GM12875 (cell line): ENCODE data around the gene BRCA2.

Source experiments
- H3K4me3 ChIP-seq: one replicate; pipeline ENCODE4 v1.5.1; 2011; ENCODE audit warnings: low read depth, low read length, control low read depth
- CTCF ChIP-seq: IDR thresholded peaks from 2 replicates; pipeline ENCODE4 v1.5.1; 2011; ENCODE audit warnings: low read depth, mild to moderate bottlenecking, control low read depth, inconsistent platforms, low read length, moderate library complexity, borderline replicate concordance; ENCODE audit not compliant: insufficient read depth

BRCA2 gene

DNA sequence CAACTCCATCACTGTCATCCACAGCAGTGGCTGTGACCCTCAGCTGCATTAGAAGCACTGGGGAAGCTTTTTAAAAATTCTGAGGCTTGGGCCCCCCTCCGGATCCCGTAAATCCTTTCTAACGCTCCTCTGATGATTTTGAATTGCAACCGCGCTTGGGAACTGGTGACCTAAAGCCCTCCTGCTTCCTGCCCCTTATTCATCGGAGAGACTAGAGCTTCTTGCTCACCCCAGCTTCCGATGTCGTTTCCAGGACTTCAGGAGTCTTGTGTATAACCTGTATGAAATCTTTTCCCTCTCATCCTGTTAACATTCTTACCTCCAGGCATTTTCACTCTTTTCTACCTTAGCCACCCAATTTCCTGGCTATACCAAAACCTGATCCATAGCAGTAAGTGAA is 14.9 kb upstream of the BRCA2 start:
- no peak for TF ChIP-seq CTCF
- no peak overlapping the region for H3K4me3 ChIP-seq

DNA sequence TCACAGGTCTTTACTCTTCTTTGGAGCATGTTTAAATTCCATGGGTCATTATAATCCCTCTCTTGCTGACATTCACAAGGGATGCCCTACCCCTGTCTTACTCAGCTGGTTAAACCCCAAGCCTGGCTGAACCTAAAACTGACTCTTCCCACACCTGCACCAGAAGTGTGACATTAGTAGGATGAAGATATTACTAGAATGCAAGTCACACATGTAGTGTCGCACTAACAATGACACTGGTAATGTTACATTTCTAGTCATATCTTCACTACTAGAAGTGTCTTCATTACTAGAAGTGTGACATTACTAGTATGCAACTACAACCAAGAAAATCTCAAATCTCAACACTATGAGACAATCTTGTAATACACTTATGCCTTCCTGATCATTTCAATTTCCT is 14.4 kb upstream of the BRCA2 start:
- TF ChIP-seq CTCF: no peak
- H3K4me3 ChIP-seq: no peak overlapping the region

GRCh38 chr13:32302461-32302860 is 12.8 kb upstream of the BRCA2 start:
- no peak for TF ChIP-seq CTCF

DNA sequence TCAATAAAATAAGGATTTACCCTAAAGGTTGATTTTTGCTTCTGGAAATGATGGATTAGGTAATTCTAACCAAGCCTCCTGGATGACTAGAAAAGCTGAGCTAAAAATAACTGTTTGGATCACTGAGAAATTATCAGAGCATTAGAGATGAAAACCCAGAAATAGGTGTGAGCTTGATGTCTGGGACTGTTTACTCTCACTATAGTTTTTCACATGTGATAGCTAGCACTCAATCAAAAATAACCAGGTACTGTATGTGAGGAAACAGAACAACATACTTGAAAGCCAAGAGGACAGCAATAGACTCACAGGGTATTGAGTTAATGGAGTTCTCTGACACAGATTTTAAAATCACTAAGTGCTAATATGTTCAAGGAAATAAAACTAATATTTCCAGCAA is 9.7 kb upstream of the BRCA2 start:
- TF ChIP-seq CTCF: no peak
- H3K4me3 ChIP-seq: no peak overlapping the region

More at GRCh38 chr13:32302461-32302860, 12.8 kb upstream of the BRCA2 start:
- H3K4me3 ChIP-seq: no peak overlapping the region

DNA sequence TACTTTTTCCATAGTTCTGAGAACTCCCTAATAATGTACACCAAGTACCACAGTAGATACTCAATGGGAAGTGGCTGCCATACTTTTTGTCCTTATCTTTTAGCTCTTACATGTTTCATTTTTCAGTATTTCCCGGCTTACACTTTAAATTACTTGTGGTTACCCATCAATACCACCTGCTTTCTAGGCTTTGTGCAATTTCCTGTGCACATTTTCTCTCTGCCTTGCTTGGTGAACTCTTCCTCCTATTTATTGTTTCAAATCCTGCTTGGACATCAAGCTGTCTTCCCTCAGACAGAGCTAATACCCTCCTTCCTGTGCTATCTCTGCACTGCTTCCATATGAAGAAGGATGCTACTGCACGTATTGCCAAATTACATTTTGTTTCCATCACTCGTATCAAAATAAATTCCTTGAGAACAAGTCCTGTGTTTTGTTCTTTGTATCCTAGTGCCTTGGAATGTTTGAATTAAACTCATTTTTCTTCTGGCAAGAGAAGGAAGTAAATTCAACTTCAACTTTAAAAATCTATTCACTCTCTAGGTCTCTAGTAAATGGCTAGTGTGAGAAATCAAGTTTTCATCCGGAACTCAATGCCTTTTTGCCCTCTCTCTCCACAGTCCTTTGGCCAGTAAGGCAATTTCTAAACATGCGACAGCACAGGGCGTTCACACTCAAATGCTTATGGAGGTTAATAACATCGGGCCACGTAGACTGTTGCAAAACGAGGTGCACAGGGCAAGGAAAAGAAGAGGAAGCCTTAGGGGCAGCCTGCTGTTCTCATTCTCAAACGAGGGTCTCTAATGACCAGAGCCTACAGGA is 5.8 kb upstream of the BRCA2 start:
- H3K4me3 ChIP-seq: no peak overlapping the region
- no peak for TF ChIP-seq CTCF

GRCh38 chr13:32310134-32310706 is 5.1 kb upstream of the BRCA2 start:
- H3K4me3 ChIP-seq: no peak overlapping the region
- peak; percentile 44; the same call in 1 of the 2 replicates for TF ChIP-seq CTCF
